HG02981 (cell line): ENCODE measurements around the gene EN2.

Experiments
- ATAC-seq: cut with Tn5 transposase; IDR thresholded peaks from one replicate; pipeline ENCODE4 v1.9.1; 2021; ENCODE audit warnings: mild to moderate bottlenecking, moderate library complexity; ENCODE audit not compliant: unreplicated experiment

EN2 gene

GRCh38 chr7:155507576-155507975 is 49.6 kb downstream of the EN2 start:
- ATAC-seq = no peak

GRCh38 chr7:155508376-155509358 is 50.7 kb downstream of the EN2 start:
- ATAC-seq = no peak

- ATAC-seq = no peak
Observed at GRCh38 chr7:155509359-155509724, 51.4 kb downstream of the EN2 start.

- ATAC-seq = no peak
Observed at GRCh38 chr7:155509725-155510551, 52.0 kb downstream of the EN2 start.

- ATAC-seq = no peak
Observed at GRCh38 chr7:155510975-155511701, 53.2 kb downstream of the EN2 start.

- ATAC-seq = no peak
Observed at GRCh38 chr7:155511702-155511996, 53.7 kb downstream of the EN2 start.

GRCh38 chr7:155512246-155512887 is 54.4 kb downstream of the EN2 start:
- ATAC-seq = no peak

GRCh38 chr7:155513543-155514285 is 55.8 kb downstream of the EN2 start:
- no peak for ATAC-seq

- ATAC-seq = no peak
Observed at GRCh38 chr7:155514296-155514695, 56.4 kb downstream of the EN2 start.
